Ovary (tissue), 9 donors: Measurements from ENCODE around the gene GALNT5. TPM values are rescaled to one million over a fixed set of nuclear protein-coding genes. Genes with fewer than 3 reads are reported as not detected.

Experiments
- DNase-seq, 5 donors: peaks; one replicate each; pipeline ENCODE4 v3.0.0-alpha.2; 2019 to 2020
- H3K27ac ChIP-seq, 2 donors: fragments of 200-600 bp; one replicate each; pipeline versions ENCODE4 v1.5.1 to v1.8.0; 2019 to 2022
- H3K27me3 ChIP-seq: fragments of 200-600 bp; one replicate; pipeline ENCODE4 v1.8.0; 2022
- H3K36me3 ChIP-seq: fragments of 200-600 bp; sonication (generic); one replicate; pipeline ENCODE4 v1.5.1; 2019
- H3K4me1 ChIP-seq: one replicate; pipeline ENCODE4 v1.8.1; 2013; ENCODE audit warnings: mild to moderate bottlenecking, moderate library complexity; ENCODE audit not compliant: insufficient read depth
- H3K4me3 ChIP-seq: fragments of 200-600 bp; sonication (generic); one replicate; pipeline ENCODE4 v1.5.1; 2017
- H3K9me3 ChIP-seq, 2 donors: fragments of 200-600 bp in 1 of 2; sonication (generic) in 1 of 2; one replicate each; pipeline versions ENCODE4 v1.5.1 to v1.8.1; 2013 to 2019; ENCODE audit warnings: mild to moderate bottlenecking in 1 of 2, moderate library complexity in 1 of 2
- CTCF ChIP-seq, 3 donors: fragments of 450-650 bp in 2 of 3; fragments of 200-600 bp in 1 of 3; IDR thresholded peaks; one replicate each; pipeline versions ENCODE4 v1.5.1 to v1.8.0; 2016 to 2022; ENCODE audit warnings: antibody characterized with exemption in 3 of 3, mild to moderate bottlenecking in 1 of 3
- EP300 ChIP-seq: sonication (generic); formaldehyde crosslinking; IDR thresholded peaks from one replicate; pipeline ENCODE4 v1.6.1; 2017; ENCODE audit warnings: antibody characterized with exemption
- POLR2A ChIP-seq: fragments of 450-650 bp; IDR thresholded peaks from one replicate; pipeline ENCODE4 v1.6.1; 2017; ENCODE audit warnings: antibody characterized with exemption, mild to moderate bottlenecking, moderate library complexity
- WGBS, 3 donors: extraction: QIAGEN DNeasy Blood & Tissue Kit in 1 of 3; methylation state at CpG; one replicate each; pipeline versions ENCODE4 v1.1.5 to v1.1.7; 2013 to 2017; 5-methylcytosine and 5-hydroxymethylcytosine counted together
- intact Hi-C, 4 donors: fragments of 100-400 bp; cut with DNase I; formaldehyde crosslinking; loops; one replicate each; pipeline versions ENCODE4 v1.11.0 to v1.15.1; 2022 to 2023
- polyA plus RNA-seq, 2 donors: library from polyadenylated mRNA; stranded (reverse); fragments of 200-250 nt in 1 of 2; fragments of 350-450 nt in 1 of 2; fragmentation: Illumina TruSeq in 1 of 2; extraction: RNeasy Lipid Tissue Mini Kit (QIAGEN cat#74804) in 1 of 2; gene quantifications; one replicate each; pipeline ENCODE4 v1.2.3, GENCODE V29; 2013 to 2014
- total RNA-seq, 7 donors: library from RNA; depleted of rRNA in 2 of 7; stranded (reverse); fragments of >200 nt in 2 of 7; fragmentation: NEBNext Ultra II Directional in 3 of 7; extraction: Animal tissue kit (Norgen Biotek cat#: 25700) in 3 of 7; gene quantifications; one replicate each; pipeline versions ENCODE4 v1.1.0 to v1.2.4, GENCODE V29; 2016 to 2023
- donor health status: DM: no; HTN: no; CAD: no; lungs with moderate emphysema.
- donor health status: DM: no; HTN: no; CAD: no.
- donor health status: Bipolar disorder and iron deficiency.
- donor health status: DM: yes; HTN: yes; CAD: no.
- donor health status: DM: no; HTN: no; CAD: no.
- donor health status: DM: yes; HTN: yes; CAD: no.

The GALNT5 gene
- total and polyA plus RNA-seq, 9 donors: 0.05 to 0.80 (median 0.15) TPM; not detected in 4

GRCh38 chr2:157363612-157364101 lies 106.2 kb downstream of the GALNT5 start:
- no peaks in the 10 kb centered on the region for H3K9me3 ChIP-seq
- WGBS, 3 donors: 42 to 53% (median 51%) methylated on average over 2 of the region's 2 CpGs
- H3K4me1 ChIP-seq: no peaks in the 10 kb centered on the region
- DNase-seq: no peak
- no peaks in the 10 kb centered on the region for H3K36me3 ChIP-seq
- no peaks in the 10 kb centered on the region for H3K27me3 ChIP-seq
- intact Hi-C loops: no loop called here
- no peak overlapping the region for H3K4me3 ChIP-seq
- H3K27ac ChIP-seq: no peak overlapping the region
- TF ChIP-seq POLR2A (no peak), EP300 (no peak), CTCF (IDR thresholded peaks at IDR 0.05) (no peak)

Other genes starting within 250 kb of the GALNT5 start
- gene ERMN, start 68.1 kb downstream of the GALNT5 start, total RNA-seq: under 1 TPM in 2 of 7 donors, not detected in 5; 0.12 to 0.40 TPM
- gene ERMN, start 68.1 kb downstream of the GALNT5 start, polyA plus RNA-seq: under 1 TPM; 0.08 to 0.38 TPM
- 1 to 10 TPM in 6 of 7 donors, under 1 TPM in 1; 0.66 to 6.1 (median 2.7) TPM for gene CYTIP, start 186.4 kb downstream of the GALNT5 start, total RNA-seq
- 1 to 10 TPM in 1 of 2 donors, under 1 TPM in 1; 0.73 to 4.2 TPM for gene CYTIP, start 186.4 kb downstream of the GALNT5 start, polyA plus RNA-seq